MCF 10A (cell line): Measurements from ENCODE around the gene RAI1. TPM values are rescaled to one million over a fixed set of nuclear protein-coding genes. Genes with fewer than 3 reads are reported as not detected.

Experiments used
- BruUV-seq: library from RNA; stranded (reverse); fragments of 400-500 nt; replicated peaks from 2 replicates; lab custom pipeline; 2021; lab: Mats Ljungman, UMichigan
- CTCF ChIA-PET: fragments of 300-600 bp; sonication (Branson Sonifier 250); formaldehyde crosslinking; extraction: SDS; loops from one replicate; lab custom pipeline; 2021; ENCODE audit warnings: antibody characterized with exemption, inconsistent platforms; lab: Yijun Ruan, JAX
- POLR2A ChIA-PET: fragments of 300-600, 350-650 bp; sonication (Branson Sonifier 250); formaldehyde crosslinking; extraction: SDS; loops from one replicate; lab custom pipeline; 2020; ENCODE audit warnings: antibody characterized with exemption, inconsistent platforms; lab: Yijun Ruan, JAX
- DNase-seq: peaks from one replicate; pipeline ENCODE4 v3.0.0-alpha.2; 2018; ENCODE audit not compliant: unreplicated experiment
- H3K27ac Mint-ChIP-seq: one replicate; pipeline ENCODE4 v1.8.0; 2022; ENCODE audit warnings: mild to moderate bottlenecking, low read depth, mixed read lengths; ENCODE audit not compliant: unreplicated experiment
- H3K27me3 Mint-ChIP-seq: one replicate; pipeline ENCODE4 v1.8.0; 2022; ENCODE audit warnings: mixed read lengths; ENCODE audit not compliant: insufficient read depth, unreplicated experiment
- H3K36me3 Mint-ChIP-seq: one replicate; pipeline ENCODE4 v1.8.0; 2022; ENCODE audit warnings: mild to moderate bottlenecking, moderate library complexity, mixed read lengths; ENCODE audit not compliant: insufficient read depth, unreplicated experiment
- H3K4me1 Mint-ChIP-seq: one replicate; pipeline ENCODE4 v1.8.0; 2022; ENCODE audit warnings: mixed read lengths; ENCODE audit not compliant: insufficient read depth, unreplicated experiment
- H3K4me3 Mint-ChIP-seq: one replicate; pipeline ENCODE4 v1.8.0; 2022; ENCODE audit warnings: mild to moderate bottlenecking, moderate library complexity, mixed read lengths; ENCODE audit not compliant: unreplicated experiment
- H3K9me3 Mint-ChIP-seq: one replicate; pipeline ENCODE4 v1.8.0; 2022; ENCODE audit warnings: mixed read lengths; ENCODE audit not compliant: unreplicated experiment
- CTCF ChIP-seq: fragments of 200-600 bp; IDR thresholded peaks from one replicate; pipeline ENCODE4 v1.8.0; 2022; ENCODE audit warnings: antibody characterized with exemption, mild to moderate bottlenecking; ENCODE audit not compliant: unreplicated experiment
- intact Hi-C: fragments of 100-400 bp; cut with micrococcal nuclease; formaldehyde crosslinking; loops from 2 replicates; pipeline ENCODE4 v1.14.1; 2022
- total RNA-seq: library from RNA; stranded (reverse); gene quantifications from 2 replicates; pipeline ENCODE4 v1.2.3, GENCODE V29; 2022

Gene RAI1
- total RNA-seq, 1 experiment from 2014 or later, result 30.4 TPM

DNA sequence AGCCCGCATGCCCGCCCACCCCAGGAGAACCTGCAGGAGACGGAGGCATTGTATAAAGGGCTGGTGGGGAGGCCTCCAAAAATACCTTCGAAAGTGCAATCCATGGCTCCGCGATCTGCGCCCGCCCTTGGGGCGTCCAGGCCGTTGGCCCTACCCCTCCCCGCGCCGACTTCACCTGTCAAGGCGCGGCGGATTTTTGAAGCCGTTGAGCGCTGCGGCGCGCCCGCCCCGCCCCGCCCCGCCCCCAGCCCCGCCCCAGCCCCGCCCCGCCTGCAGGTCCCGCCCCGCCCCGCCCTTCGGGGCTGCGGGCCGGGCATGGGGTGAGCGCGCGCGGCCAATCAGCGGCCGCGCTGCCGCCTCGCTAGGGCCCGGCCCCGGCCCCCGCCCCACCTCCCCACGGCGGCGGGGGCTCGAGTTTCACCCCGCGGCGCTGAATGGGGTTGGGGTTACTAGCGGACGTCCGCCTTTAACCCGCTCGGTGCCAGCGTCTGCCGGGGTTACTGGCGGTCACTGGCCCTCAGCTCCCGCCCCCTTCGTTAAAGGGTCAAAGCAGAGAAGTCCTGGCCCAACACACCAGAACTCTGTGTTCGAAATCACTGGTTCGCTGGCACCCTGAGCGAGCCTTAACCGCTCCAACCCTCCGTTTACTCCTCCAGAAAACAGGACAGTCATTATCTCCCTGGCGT is 142.3 kb downstream of the RAI1 start:
- intact Hi-C loops, result loop anchor here (2.0 kb wide), 1 partner anchor 13 kb away; the partner anchor contains the start of gene SREBF1
- BruUV-seq, result no TSS peak
- Mint-ChIP-seq H3K36me3 (peaks cover 31% of the 10 kb centered on the region), H3K27me3 (no peaks in the 10 kb centered on the region), H3K4me1 (peaks cover 71% of the 10 kb centered on the region), H3K27ac (peak overlapping the region; percentile 76), H3K9me3 (no peaks in the 10 kb centered on the region), H3K4me3 (peak overlapping the region; percentile 77)
- peak; percentile 91 for DNase-seq
- ChIA-PET POLR2A (interaction anchor here (0.6 to 10.0 kb wide), 3 partner anchors 13 to 169 kb away, joined by 3 to 151 read pairs (median 28); partner anchors contain the start of gene SREBF1), CTCF (interaction anchor here (0.5 to 2.9 kb wide), 3 partner anchors 11 to 226 kb away, joined by 3 to 21 read pairs (median 5); no protein-coding TSS in a partner anchor)
- TF ChIP-seq CTCF, result no peak

- Mint-ChIP-seq H3K27ac (peak overlapping the region; percentile 76), H3K9me3 (no peaks in the 10 kb centered on the region), H3K4me3 (peak overlapping the region; percentile 77), H3K27me3 (no peaks in the 10 kb centered on the region), H3K4me1 (peaks cover 68% of the 10 kb centered on the region), H3K36me3 (peaks cover 25% of the 10 kb centered on the region)
- no TSS peak for BruUV-seq
- POLR2A ChIA-PET, result interaction anchor here (0.6 to 10.0 kb wide), 4 partner anchors 12 to 544 kb away, joined by 3 to 151 read pairs (median 16); partner anchors contain the start of gene SREBF1
- intact Hi-C loops, result no loop called here
- TF ChIP-seq CTCF, result no peak
- CTCF ChIA-PET, result interaction anchor here (2.9 kb wide), 1 partner anchor 11 kb away, joined by 21 read pairs; no protein-coding TSS in a partner anchor
- no peak for DNase-seq
These were observed 143.0 kb downstream of the RAI1 start for GRCh38 chr17:17824119-17824782.

- Mint-ChIP-seq H3K9me3 (no peaks in the 10 kb centered on the region), H3K4me1 (peaks cover 63% of the 10 kb centered on the region), H3K27me3 (no peaks in the 10 kb centered on the region), H3K27ac (peak overlapping the region; percentile 76), H3K36me3 (peaks cover 18% of the 10 kb centered on the region), H3K4me3 (peak overlapping the region; percentile 47)
- POLR2A ChIA-PET, result interaction anchor here (0.6 to 10.0 kb wide), 3 partner anchors 11 to 545 kb away, joined by 3 to 151 read pairs (median 28); partner anchors contain the start of gene SREBF1
- BruUV-seq, result no TSS peak
- intact Hi-C loops, result no loop called here
- DNase-seq, result no peak
- CTCF ChIA-PET, result interaction anchor here (1.1 kb wide), 1 partner anchor 10 kb away, joined by 4 read pairs; no protein-coding TSS in a partner anchor
- no peak for TF ChIP-seq CTCF
These were observed 143.7 kb downstream of the RAI1 start for GRCh38 chr17:17824783-17825614.
